Stimulated activated CD8-positive, alpha-beta memory T cell treated with anti-CD3 and anti-CD28 coated beads, Interleukin-7, amount 100 ng/mL, for 1 hour (primary cell): Measurements from ENCODE around the gene ARF3.
A peak's percentile ranks its signal among the peaks of the same experiment; 100 is the strongest.

ENCODE experiments used
- DNase-seq, 2 donors: peaks; one replicate each; pipeline ENCODE4 v3.0.0-alpha.2; 2020; ENCODE audit warnings: low read depth in 2 of 2

ARF3 gene

GRCh38 chr12:48957141-48958048 lies at the start of gene ARF3:
Gene ARF3, minus strand, starts transcription at chr12:48957487. Its CDS starts 16,392 bp downstream, at chr12:48941095.
- peak; percentile 77 to 86 for DNase-seq

GRCh38 chr12:49000346-49000745 lies 43.1 kb upstream of the ARF3 start:
- DNase-seq: no peak

GRCh38 chr12:48999371-49000131 lies 42.3 kb upstream of the ARF3 start, which contains the start of gene DDN:
Gene DDN, minus strand, starts transcription at chr12:48999375. Its CDS starts 88 bp downstream, at chr12:48999287.
- no peak for DNase-seq

DNA sequence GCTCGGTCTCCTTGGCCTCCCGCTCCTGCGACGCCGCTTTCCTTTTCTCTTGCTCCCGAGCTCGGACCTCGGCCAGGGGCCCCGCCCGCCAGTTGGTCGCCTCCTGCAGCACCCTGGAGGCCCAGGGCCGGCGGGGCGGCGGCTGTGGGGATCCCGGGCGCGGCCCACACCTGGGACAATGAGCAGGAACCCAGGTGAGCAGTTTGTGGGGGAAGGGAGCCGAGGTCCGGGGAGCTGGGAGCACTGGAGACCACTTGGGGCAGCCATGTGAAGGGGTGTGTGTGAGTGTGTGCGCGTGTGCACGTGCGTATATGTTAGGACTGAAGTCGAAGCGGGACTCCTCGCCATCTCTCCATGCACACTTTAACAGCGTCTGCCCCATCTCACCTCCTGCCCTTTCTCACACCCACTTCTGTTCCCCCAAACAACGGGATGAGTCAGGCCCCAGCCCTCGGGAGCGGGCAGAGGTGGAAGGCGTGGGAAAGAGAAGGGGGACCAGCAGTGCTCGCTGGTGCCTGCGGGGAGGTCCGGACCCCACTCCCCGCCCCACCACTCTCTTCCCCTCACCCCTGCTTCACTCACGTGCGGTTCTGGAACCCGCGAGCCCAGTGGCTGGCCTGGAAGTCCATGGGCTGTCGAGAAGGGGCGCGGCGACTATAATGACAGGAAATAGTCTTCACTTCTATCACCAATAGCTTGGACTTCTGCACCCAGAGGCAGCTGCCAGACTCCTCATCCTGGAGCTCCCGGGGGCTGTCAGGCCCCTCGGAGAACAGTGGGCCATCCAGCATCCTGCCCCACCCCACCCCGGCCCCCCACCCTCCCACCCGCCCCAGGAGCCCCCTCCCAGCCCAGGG lies 41.4 kb upstream of the ARF3 start:
- DNase-seq: no peak

- DNase-seq: no peak
Measured at GRCh38 chr12:48997719-48998496, 40.6 kb upstream of the ARF3 start.

GRCh38 chr12:48996794-48997718 lies 39.8 kb upstream of the ARF3 start:
- DNase-seq: no peak

DNA sequence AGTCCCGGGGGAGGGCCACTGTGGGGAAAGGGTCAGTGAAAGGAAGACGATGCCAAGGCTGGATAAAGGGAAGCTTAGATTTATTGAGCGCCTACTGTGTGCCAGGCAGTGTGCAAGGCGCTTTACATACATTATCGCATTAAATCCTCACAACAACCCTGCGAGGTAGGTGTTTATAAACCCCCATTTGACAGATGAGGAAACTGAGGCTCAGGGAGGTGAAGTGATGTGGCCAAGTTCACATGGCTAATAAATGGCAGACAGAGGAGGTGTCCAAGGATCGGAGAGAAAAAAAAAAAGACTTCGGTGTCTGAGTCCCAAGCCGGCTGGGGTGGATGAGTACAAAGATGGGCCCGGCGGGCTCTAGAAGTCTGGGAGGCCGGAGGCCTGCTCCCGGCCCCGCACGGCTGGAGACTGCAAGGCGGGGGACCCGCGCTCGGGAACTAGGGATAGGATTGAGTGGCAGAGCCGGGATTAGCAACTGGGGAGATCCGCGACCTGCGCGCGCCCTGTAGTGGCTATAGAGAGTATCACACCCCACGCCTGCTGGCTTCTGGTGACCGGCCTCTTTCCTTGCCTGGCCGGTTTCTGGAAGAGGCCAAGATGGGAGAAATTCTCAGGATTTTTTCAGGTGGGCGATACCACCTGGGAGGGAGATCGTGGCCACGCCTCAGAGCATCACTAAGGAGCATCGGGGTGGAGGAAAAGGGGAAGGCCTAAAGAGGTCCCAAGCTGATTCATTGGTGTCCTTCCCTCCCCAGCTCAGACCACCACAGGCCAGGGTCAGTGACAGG lies 38.0 kb upstream of the ARF3 start:
- no peak for DNase-seq

GRCh38 chr12:48994224-48995085 lies 37.2 kb upstream of the ARF3 start:
- no peak for DNase-seq

GRCh38 chr12:48993787-48994186 lies 36.5 kb upstream of the ARF3 start:
- DNase-seq: no peak

DNA sequence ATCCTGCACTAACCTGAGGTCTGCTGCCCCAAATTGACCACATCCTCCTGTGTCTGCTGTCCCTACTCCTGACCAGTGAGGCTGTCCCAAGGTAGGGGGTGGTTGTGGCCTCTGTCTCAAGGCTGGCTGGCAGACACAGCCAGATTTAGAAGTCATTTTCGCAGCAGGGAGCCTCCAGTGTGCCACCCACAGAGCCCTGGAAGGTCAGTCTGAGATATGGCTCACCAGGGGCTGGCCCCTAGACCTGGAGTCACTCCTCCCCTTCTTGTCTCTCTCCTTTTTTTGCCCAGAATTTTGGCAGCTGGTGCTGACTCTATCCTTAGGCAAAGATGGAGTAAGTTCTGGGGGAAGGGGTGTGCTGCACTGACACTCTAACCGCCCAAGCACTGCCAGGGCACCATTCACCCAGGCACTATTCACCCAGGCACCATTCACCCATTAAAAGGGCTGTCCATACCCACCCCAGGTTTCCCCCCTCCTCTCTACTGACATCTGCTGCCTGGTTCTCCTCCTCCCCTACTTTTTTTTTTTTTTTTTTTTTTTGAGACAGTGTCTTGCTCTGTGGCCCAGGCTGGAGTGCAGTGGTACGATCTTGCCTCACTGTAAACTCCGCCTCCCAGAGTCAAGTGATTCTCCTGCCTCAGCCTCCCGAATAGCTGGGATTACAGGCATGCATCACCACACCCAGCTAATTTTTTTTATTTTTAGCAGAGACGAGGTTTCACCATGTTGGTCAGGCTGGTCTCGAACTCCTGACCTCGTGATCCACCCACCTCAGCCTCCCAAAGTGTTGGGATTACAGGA lies 34.2 kb upstream of the ARF3 start:
- DNase-seq: no peak

- no peak for DNase-seq
Measured at GRCh38 chr12:48990552-48990951, 33.3 kb upstream of the ARF3 start.

- peak in 1 of 2 donors; percentile 66 for DNase-seq
Measured at GRCh38 chr12:48988030-48988649, 30.9 kb upstream of the ARF3 start.

DNA sequence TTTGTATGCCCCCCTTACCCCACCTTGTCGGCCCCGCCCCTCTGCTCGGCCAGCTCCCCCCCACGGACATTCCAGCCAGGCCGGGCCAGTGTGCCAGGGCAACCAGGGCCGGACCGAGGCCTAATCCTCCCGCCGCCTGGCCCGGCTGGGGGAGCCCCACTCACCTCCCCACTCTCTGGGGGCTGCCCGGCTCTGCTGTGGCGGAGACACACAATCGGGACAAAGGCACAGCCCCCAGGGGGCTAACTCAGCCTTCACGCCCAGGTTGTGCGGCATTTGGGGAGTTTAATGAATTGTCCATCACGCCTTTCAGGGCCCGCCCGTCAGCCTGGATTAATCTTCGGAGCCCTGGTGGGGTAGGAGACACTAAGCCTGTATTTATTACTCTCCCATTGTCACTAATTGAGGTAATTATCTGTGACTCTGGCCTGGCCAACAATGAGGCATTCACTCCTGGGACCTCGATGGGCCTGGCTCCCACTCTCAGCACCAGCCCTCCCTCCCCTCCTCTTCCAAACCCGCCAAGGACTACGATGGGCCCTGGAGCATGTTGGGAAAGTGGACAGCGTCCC lies 29.5 kb upstream of the ARF3 start:
- no peak for DNase-seq

DNA sequence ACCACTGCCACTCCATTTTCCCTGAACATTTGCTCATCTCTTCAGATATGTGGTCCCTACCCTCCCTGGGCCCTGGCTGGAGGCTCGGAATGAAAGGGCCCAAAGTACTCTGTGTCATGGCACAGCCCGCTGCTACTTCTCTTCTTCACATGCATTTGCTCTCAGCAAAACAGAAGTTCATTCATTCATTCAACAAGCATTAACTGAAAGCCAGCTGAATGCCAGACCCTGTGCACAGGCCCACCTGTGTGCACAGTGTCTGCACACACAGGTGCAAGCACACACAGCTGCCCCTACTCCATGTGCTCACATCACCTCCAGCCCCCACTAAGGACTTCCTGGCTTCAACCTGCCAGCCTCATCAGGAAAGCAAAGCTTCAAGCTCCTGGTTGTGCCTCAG lies 28.6 kb upstream of the ARF3 start:
- DNase-seq: no peak

GRCh38 chr12:48985475-48985897 lies 28.2 kb upstream of the ARF3 start:
- DNase-seq: no peak

DNA sequence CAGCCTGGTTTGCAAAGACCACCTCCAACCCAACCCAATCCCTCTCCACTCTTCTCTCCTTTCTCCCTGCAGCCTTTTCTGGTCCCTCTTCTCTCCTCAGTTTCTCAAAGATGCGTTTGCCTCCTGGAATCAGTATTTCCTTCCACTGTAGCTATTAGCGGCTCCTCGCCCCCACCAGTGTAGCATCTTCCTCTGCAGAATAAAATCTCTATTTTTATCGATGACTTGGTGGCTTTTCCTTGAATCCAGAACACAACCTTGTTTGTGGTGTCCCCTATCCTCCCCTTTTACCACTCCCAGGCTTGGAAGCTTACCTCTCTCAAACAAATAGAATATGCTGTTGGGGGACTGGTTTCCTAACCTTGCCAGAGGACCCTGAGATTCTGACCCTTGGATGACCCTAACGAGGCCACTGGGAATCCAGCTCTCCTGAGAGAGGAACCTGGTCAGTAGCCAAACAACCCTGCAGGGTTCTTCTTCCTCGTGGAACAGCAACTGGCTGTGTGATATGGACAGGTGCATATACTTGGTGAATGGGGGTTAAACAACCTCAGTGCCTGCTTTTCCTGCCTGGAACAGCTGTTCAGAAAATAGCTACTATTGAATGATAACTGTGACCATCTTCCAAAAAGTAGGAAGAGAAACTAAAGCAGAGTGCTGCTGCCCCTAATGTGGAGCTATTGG lies 25.3 kb upstream of the ARF3 start:
- DNase-seq: no peak
